DND-41 (cell line): Measurements from ENCODE around the gene MCAT.
A peak's percentile ranks its signal among the peaks of the same experiment; 100 is the strongest.
"Not testable (repeated sequence)": the region's sequence is repeated elsewhere in the genome, so short reads cannot be mapped to it uniquely, and the experiment has no call there.

ENCODE experiments used
- ATAC-seq: fragments of 200-7000 bp; cut with Tn5 transposase; 3 replicates; pipeline ENCODE4 v1.9.1; 2021; ENCODE audit warnings: low read depth; ENCODE audit not compliant: insufficient read depth
- DNase-seq: peaks from one replicate; pipeline ENCODE4 v3.0.0-alpha.2; 2020
- H2AFZ ChIP-seq: 2 replicates; pipeline ENCODE4 v1.6.0; 2012; ENCODE audit warnings: low read depth, low read length
- H3K27ac ChIP-seq: 2 replicates; pipeline ENCODE4 v1.5.1; 2012; ENCODE audit warnings: low read length, inconsistent platforms
- H3K27me3 ChIP-seq: fragments of 200-600 bp; sonication (generic); 2 replicates; pipeline ENCODE4 v1.6.0; 2012; ENCODE audit warnings: low read length, mild to moderate bottlenecking, inconsistent platforms; ENCODE audit not compliant: insufficient read depth, poor library complexity
- H3K36me3 ChIP-seq: 2 replicates; pipeline ENCODE4 v1.5.1; 2012; ENCODE audit warnings: low read length, inconsistent platforms; ENCODE audit not compliant: insufficient read depth
- H3K4me1 ChIP-seq: 2 replicates; pipeline ENCODE4 v1.5.1; 2012; ENCODE audit warnings: mild to moderate bottlenecking, low read length; ENCODE audit not compliant: insufficient read depth
- H3K4me2 ChIP-seq: 2 replicates; pipeline ENCODE4 v1.6.0; 2012; ENCODE audit warnings: mild to moderate bottlenecking, moderate library complexity, low read length, inconsistent platforms; ENCODE audit not compliant: insufficient read depth
- H3K4me3 ChIP-seq, 2 experiments: fragments of 200-600 bp in 1 of 2; shearing (Covaris generic) in 1 of 2; 2 replicates each; pipeline ENCODE4 v1.5.1; 2012 to 2016; ENCODE audit warnings: inconsistent platforms in 2 of 2, low read length in 2 of 2, mild to moderate bottlenecking in 2 of 2, low read depth in 1 of 2, moderate library complexity in 1 of 2
- H3K79me2 ChIP-seq: 2 replicates; pipeline ENCODE4 v1.6.0; 2012; ENCODE audit warnings: low read length, inconsistent platforms; ENCODE audit not compliant: insufficient read depth
- H3K9ac ChIP-seq: 2 replicates; pipeline ENCODE4 v1.6.0; 2012; ENCODE audit warnings: low read depth, mild to moderate bottlenecking, inconsistent platforms, low read length, moderate library complexity
- H3K9me3 ChIP-seq: 2 replicates; pipeline ENCODE4 v1.5.1; 2012; ENCODE audit warnings: low read length, moderate library complexity, mild to moderate bottlenecking, inconsistent platforms; ENCODE audit not compliant: insufficient read depth, severe bottlenecking
- H4K20me1 ChIP-seq: 2 replicates; pipeline ENCODE4 v1.6.0; 2012; ENCODE audit warnings: low read length; ENCODE audit not compliant: insufficient read depth
- CTCF ChIP-seq: IDR thresholded peaks from 2 replicates; pipeline ENCODE4 v1.5.1; 2012; ENCODE audit warnings: borderline replicate concordance, low read length, moderate library complexity, mild to moderate bottlenecking; ENCODE audit not compliant: poor library complexity, severe bottlenecking; ENCODE audit errors: extremely low read depth
- EZH2 ChIP-seq: IDR thresholded peaks from 3 replicates; pipeline ENCODE4 v1.6.1; 2012; ENCODE audit warnings: borderline replicate concordance, low read depth, mild to moderate bottlenecking, moderate library complexity, low read length, inconsistent platforms; ENCODE audit not compliant: severe bottlenecking

Gene MCAT

GRCh38 chr22:43150731-43151206 lies 7.6 kb upstream of the MCAT start:
- no peaks in the 10 kb centered on the region for H3K79me2 ChIP-seq
- H2AFZ ChIP-seq, result no peak overlapping the region
- peak overlapping the region; percentile 59 for H3K4me2 ChIP-seq
- TF ChIP-seq CTCF (no peak), EZH2 (no peak)
- DNase-seq (no peak), ATAC-seq (no peak)
- peak overlapping the region in 1 of 2 experiments; percentile 48; a peak in 2 of 4 replicates for H3K4me3 ChIP-seq
- peaks cover 27% of the 10 kb centered on the region for H3K27me3 ChIP-seq
- no peaks in the 10 kb centered on the region for H3K36me3 ChIP-seq
- peaks cover 5% of the 10 kb centered on the region for H4K20me1 ChIP-seq
- no peaks in the 10 kb centered on the region for H3K9me3 ChIP-seq
- H3K27ac ChIP-seq, result no peak overlapping the region
- H3K9ac ChIP-seq, result peak overlapping the region; percentile 8; the same call in 1 of the 2 replicates
- H3K4me1 ChIP-seq, result peaks cover 19% of the 10 kb centered on the region

GRCh38 chr22:43148581-43148980 lies 5.4 kb upstream of the MCAT start:
- Histone ChIP-seq H4K20me1 (peaks cover 5% of the 10 kb centered on the region), H3K4me1 (peaks cover 25% of the 10 kb centered on the region), H3K9me3 (no peaks in the 10 kb centered on the region), H3K9ac (no peak overlapping the region), H3K4me3 (no peak overlapping the region), H3K79me2 (no peaks in the 10 kb centered on the region), H2AFZ (no peak overlapping the region), H3K4me2 (no peak overlapping the region), H3K27me3 (peaks cover 27% of the 10 kb centered on the region), H3K27ac (no peak overlapping the region), H3K36me3 (no peaks in the 10 kb centered on the region)
- no peak for DNase-seq
- no peak for ATAC-seq
- TF ChIP-seq CTCF (no peak), EZH2 (no peak)

GRCh38 chr22:43147821-43148220 lies 4.6 kb upstream of the MCAT start:
- H3K27me3 ChIP-seq, result peaks cover 25% of the 10 kb centered on the region
- no peak overlapping the region for H3K9ac ChIP-seq
- no peak overlapping the region for H3K27ac ChIP-seq
- H3K79me2 ChIP-seq, result peaks cover 4% of the 10 kb centered on the region
- H3K9me3 ChIP-seq, result no peaks in the 10 kb centered on the region
- no peak for ATAC-seq
- TF ChIP-seq CTCF, result no peak
- TF ChIP-seq EZH2, result no peak
- DNase-seq, result no peak
- H2AFZ ChIP-seq, result no peak overlapping the region
- no peak overlapping the region for H3K4me3 ChIP-seq
- no peak overlapping the region for H3K4me2 ChIP-seq
- H3K4me1 ChIP-seq, result peaks cover 28% of the 10 kb centered on the region
- peaks cover 5% of the 10 kb centered on the region for H4K20me1 ChIP-seq
- H3K36me3 ChIP-seq, result peaks cover 4% of the 10 kb centered on the region; the same call in 1 of the 2 replicates

- not testable (repeated sequence) for H3K27me3 ChIP-seq, H3K4me3 ChIP-seq, H4K20me1 ChIP-seq, DNase-seq, ATAC-seq, H3K4me2 ChIP-seq, H2AFZ ChIP-seq, H3K9ac ChIP-seq, H3K9me3 ChIP-seq, H3K36me3 ChIP-seq, H3K27ac ChIP-seq
- Histone ChIP-seq H3K4me1 (peaks cover 25% of the 10 kb centered on the region), H3K79me2 (peaks cover 16% of the 10 kb centered on the region)
These were observed 3.1 kb upstream of the MCAT start for GRCh38 chr22:43146332-43146731.

- not testable (repeated sequence) for H3K27ac ChIP-seq, ATAC-seq, H4K20me1 ChIP-seq, H3K9me3 ChIP-seq, H3K9ac ChIP-seq, H3K27me3 ChIP-seq, DNase-seq, H3K4me2 ChIP-seq, H3K4me3 ChIP-seq
- Histone ChIP-seq H3K79me2 (peaks cover 16% of the 10 kb centered on the region), H3K4me1 (peaks cover 26% of the 10 kb centered on the region), H3K36me3 (peaks cover 15% of the 10 kb centered on the region), H2AFZ (0 out of 2 replicates have a peak overlapping the region, but pooled peaks have one; percentile 45)
These were observed 2.2 kb upstream of the MCAT start for GRCh38 chr22:43145371-43145770.
